ENCODE data around the gene FERMT1. TPM values are rescaled to one million over a fixed set of nuclear protein-coding genes. Genes with fewer than 3 reads are reported as not detected.

Gene FERMT1
- total and polyA plus RNA-seq, 2 of the 4 experiments (the other 2 are of a cell fraction), result 1.8 to 2.3 TPM

DNA sequence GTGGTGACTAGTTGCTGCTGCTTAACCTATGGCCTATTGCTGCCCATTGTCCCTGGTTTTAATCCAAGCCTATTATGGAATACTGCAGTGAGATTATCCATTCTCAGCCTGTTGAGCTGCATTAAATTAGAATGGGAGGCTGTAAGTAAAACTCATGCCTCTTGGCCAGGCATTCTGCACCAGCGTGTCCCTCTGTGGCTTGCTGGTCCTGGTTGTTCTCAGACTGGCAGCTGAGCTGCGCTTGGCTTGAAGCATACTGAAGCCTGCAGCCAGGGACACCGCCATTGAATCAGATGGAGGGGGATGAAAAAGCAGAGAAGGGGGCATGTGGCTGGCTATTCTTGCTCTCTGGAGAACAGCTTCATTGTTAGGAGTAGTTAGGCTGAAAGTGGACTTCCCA lies 84.6 kb downstream of the FERMT1 start:
- Histone ChIP-seq H2BK15ac (ENCODE audit: low read depth, low read length) (no peak overlapping the region), H3K9ac (ENCODE audit: low read depth, low read length) (no peak overlapping the region), H2AK5ac (ENCODE audit: low read depth, low read length) (no peak overlapping the region), H3K27ac (ENCODE audit: insufficient read depth, low read length) (no peak overlapping the region), H3K4me3 (ENCODE audit: insufficient read depth, low read depth, low read length) (no peak overlapping the region), H2BK20ac (ENCODE audit: low read depth, low read length) (no peak overlapping the region), H3K4me2 (ENCODE audit: low read depth, low read length) (no peak overlapping the region), H4K20me1 (ENCODE audit: insufficient read depth, low read length) (peaks cover 4% of the 10 kb centered on the region; the same call in 1 of the 2 replicates), H3K56ac (ENCODE audit: extremely low read depth, insufficient read depth, low read length) (no peak overlapping the region), H3K4ac (ENCODE audit: low read depth, low read length) (no peak overlapping the region), H3K36me3 (ENCODE audit: control insufficient read depth, insufficient read depth, low read length) (peaks cover 49% of the 10 kb centered on the region), H4K8ac (ENCODE audit: low read depth in 2 of 2, low read length in 2 of 2) (no peak overlapping the region), H3K79me1 (ENCODE audit: low read depth in 1 of 2, low read length in 2 of 2) (peaks cover 12 to 16% of the 10 kb centered on the region in 2 experiments), H2AK9ac (replicated peaks; ENCODE audit: low read depth, low read length, poor library complexity) (no peak overlapping the region), H3K4me1 (ENCODE audit: control insufficient read depth, insufficient read depth, low read length) (peaks cover 6% of the 10 kb centered on the region), H3K9me3 (ENCODE audit: control insufficient read depth, insufficient read depth, low read length) (no peaks in the 10 kb centered on the region), H2AFZ (replicated peaks; ENCODE audit: low read length, poor library complexity) (no peak overlapping the region), H2BK120ac (ENCODE audit: low read depth, low read length) (no peak overlapping the region), H3K27me3 (ENCODE audit: control insufficient read depth, insufficient read depth, low read length) (no peaks in the 10 kb centered on the region), H4K91ac (ENCODE audit: insufficient read depth, low read depth, low read length) (no peak overlapping the region), H3K23ac (ENCODE audit: low read depth, low read length) (no peak overlapping the region), H3K18ac (ENCODE audit: low read depth, low read length) (no peak overlapping the region), H3K9me1 (ENCODE audit: insufficient read depth, low read length) (peaks cover 8% of the 10 kb centered on the region), H4K5ac (ENCODE audit: low read depth, low read length) (no peak overlapping the region), H2BK5ac (ENCODE audit: low read depth, low read length, poor library complexity, severe bottlenecking) (no peak overlapping the region), H3K14ac (replicated peaks; ENCODE audit: low read depth, low read length) (no peak overlapping the region)
- in situ Hi-C loops (cut with MboI; ENCODE audit: low sequenced_read_pairs), result no loop called here
- no CpG with 5 or more reads among the region's 3 CpGs for WGBS, 2 experiments (ENCODE audit: extremely low coverage in 2 of 2, insufficient read length in 1 of 2)
- ATAC-seq (ENCODE audit: low read depth) (no peak), DNase-seq (no peak)
- intact Hi-C loops (cut with micrococcal nuclease), result no loop called here
- dilution Hi-C loops (cut with HindIII; ENCODE audit: low sequenced_read_pairs, unreplicated experiment), result no loop called here
- TF ChIP-seq CHD1 (IDR thresholded peaks at IDR 0.05; ENCODE audit: low read depth, low read length) (no peak), RCOR1 (IDR thresholded peaks at IDR 0.05; ENCODE audit: insufficient replicate concordance, low read length) (no peak), USF2 (IDR thresholded peaks at IDR 0.05; ENCODE audit: low read depth, low read length) (no peak), CEBPB (IDR thresholded peaks at IDR 0.05; ENCODE audit: low read depth, low read length) (no peak), RAD21 (IDR thresholded peaks at IDR 0.05; ENCODE audit: low read length) (no peak), RFX5 (IDR thresholded peaks at IDR 0.05; ENCODE audit: low read depth, low read length) (no peak), CTCF (conservative IDR thresholded peaks at IDR 0.05; ENCODE audit: low read depth, low read length) (no peak), SMC3 (IDR thresholded peaks at IDR 0.05; ENCODE audit: low read depth, low read length) (no peak), NFE2L2 (IDR thresholded peaks at IDR 0.05; ENCODE audit: low read depth, low read length) (no peak), BHLHE40 (IDR thresholded peaks at IDR 0.05; ENCODE audit: low read depth, low read length) (no peak), POLR2A (IDR thresholded peaks at IDR 0.05; ENCODE audit: low read depth, low read length) (no peak), MXI1 (IDR thresholded peaks at IDR 0.05; ENCODE audit: borderline replicate concordance, low read depth, low read length) (no peak), MAZ (IDR thresholded peaks at IDR 0.05; ENCODE audit: borderline replicate concordance, low read depth, low read length) (no peak), FOS (IDR thresholded peaks at IDR 0.05; ENCODE audit: low read depth, low read length) (no peak), MAFK (IDR thresholded peaks at IDR 0.05; ENCODE audit: low read depth, low read length) (no peak)
- TF ChIP-seq, protein P1, sequence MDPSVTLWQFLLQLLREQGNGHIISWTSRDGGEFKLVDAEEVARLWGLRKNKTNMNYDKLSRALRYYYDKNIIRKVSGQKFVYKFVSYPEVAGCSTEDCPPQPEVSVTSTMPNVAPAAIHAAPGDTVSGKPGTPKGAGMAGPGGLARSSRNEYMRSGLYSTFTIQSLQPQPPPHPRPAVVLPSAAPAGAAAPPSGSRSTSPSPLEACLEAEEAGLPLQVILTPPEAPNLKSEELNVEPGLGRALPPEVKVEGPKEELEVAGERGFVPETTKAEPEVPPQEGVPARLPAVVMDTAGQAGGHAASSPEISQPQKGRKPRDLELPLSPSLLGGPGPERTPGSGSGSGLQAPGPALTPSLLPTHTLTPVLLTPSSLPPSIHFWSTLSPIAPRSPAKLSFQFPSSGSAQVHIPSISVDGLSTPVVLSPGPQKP (IDR thresholded peaks at IDR 0.05; ENCODE audit: borderline replicate concordance, low read depth, low read length), result no peak
- no TSS peak for BruUV-seq (replicated peaks)
- POLR2A ChIA-PET (ENCODE audit: unreplicated experiment), result no interaction called here
- CTCF ChIA-PET, result interaction anchor here (0.7 kb wide), 1 partner anchor 14 kb away, joined by 3 read pairs; no protein-coding TSS in a partner anchor
